ENCODE results near the gene C19orf53. TPM values are rescaled to one million over a fixed set of nuclear protein-coding genes. Genes with fewer than 3 reads are reported as not detected.
"Not testable (repeated sequence)": the region's sequence is repeated elsewhere in the genome, so short reads cannot be mapped to it uniquely, and the experiment has no call there.

Gene C19orf53
- total RNA-seq, 1 experiment from 2014 or later: 247 TPM

DNA sequence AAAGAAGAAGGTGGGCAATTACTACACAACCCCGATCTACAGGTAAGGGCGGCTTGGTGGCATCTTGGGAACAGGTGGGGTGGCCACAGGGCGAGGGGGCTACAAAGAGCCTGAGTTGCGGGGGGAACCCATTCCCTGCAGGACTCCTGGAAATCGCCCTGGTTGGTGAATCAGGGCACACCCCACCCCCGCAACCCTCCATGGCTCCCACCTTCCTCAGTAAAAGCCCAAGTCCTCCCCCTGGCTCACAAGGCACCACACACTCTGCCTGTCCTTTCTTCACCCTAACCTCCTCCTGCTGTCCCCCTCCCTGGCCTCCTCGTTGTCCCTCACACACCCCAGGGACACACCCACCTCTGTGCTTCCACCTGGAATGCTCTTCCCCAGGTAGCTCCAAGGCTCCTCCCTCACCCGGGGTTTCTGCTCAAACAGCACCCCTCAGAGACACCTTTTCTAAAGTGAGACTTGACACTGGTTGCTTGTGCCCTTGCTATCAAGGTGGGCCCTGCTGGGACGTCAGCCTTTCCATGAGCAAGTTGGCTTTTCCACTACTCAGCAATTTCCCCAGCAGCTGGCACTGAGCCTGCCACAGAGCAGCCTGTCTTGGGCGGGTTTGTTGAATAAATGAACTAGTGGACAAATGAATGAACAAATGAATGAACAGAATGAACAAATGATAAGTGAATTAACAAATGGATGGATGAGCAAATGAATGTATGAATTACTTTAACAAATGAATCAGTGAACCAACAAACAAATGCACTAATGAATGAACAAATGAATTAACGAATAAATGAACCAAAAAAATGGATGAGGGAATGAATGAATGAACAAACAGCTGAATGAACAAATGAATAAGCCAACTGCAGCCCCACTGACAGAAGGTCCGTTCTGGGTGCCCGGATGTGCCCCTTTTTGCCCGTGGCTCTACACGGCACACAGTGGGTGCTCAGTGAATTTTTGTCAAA lies 16.2 kb upstream of the C19orf53 start:
- Histone ChIP-seq H3K4me3 (no peak overlapping the region), H3K9me3 (no peaks in the 10 kb centered on the region), H3K27me3 (no peaks in the 10 kb centered on the region), H3K36me3 (peaks cover 98% of the 10 kb centered on the region)
- DNase-seq: no peak

DNA sequence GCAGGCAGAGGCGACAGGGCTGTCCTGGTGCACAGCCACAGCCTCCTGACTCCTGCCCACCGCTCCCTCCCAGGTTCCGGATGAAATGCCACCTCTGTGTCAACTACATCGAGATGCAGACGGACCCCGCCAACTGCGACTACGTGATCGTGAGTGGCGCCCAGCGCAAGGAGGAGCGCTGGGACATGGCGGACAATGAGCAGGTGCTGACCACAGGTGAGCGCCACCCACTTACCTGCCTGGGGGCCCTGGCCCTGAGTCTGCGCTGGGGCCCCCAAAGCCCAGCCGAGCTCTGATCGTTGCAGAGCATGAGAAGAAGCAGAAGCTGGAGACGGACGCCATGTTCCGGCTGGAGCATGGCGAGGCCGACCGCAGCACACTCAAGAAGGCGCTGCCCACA lies 15.5 kb upstream of the C19orf53 start:
- H3K27me3 ChIP-seq: no peaks in the 10 kb centered on the region
- no peaks in the 10 kb centered on the region for H3K9me3 ChIP-seq
- no peak for DNase-seq
- H3K36me3 ChIP-seq: peaks cover 98% of the 10 kb centered on the region
- no peak overlapping the region for H3K4me3 ChIP-seq

DNA sequence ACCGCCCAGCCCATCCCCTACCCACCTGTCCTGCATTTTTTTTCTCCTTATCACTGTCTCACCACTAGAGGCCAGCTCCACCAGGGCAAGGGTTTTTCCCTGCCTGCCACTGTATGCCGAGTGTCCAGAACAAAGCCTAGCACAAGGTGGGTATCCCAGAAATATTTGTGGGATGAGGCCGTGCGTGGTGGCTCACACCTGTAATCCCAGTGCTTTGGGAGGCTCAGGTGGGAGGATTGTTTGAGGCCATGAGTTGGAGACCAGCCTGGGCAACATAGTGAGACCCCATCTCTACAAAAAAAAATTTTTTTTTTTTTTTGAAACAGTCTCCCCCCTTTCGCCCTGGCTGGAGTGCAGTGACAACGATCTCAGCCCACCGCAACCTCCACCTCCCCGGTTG lies 12.8 kb upstream of the C19orf53 start:
- Histone ChIP-seq H3K4me3 (no peak overlapping the region), H3K27me3 (no peaks in the 10 kb centered on the region), H3K9me3 (no peaks in the 10 kb centered on the region), H3K36me3 (peaks cover 77% of the 10 kb centered on the region)
- DNase-seq: no peak

DNA sequence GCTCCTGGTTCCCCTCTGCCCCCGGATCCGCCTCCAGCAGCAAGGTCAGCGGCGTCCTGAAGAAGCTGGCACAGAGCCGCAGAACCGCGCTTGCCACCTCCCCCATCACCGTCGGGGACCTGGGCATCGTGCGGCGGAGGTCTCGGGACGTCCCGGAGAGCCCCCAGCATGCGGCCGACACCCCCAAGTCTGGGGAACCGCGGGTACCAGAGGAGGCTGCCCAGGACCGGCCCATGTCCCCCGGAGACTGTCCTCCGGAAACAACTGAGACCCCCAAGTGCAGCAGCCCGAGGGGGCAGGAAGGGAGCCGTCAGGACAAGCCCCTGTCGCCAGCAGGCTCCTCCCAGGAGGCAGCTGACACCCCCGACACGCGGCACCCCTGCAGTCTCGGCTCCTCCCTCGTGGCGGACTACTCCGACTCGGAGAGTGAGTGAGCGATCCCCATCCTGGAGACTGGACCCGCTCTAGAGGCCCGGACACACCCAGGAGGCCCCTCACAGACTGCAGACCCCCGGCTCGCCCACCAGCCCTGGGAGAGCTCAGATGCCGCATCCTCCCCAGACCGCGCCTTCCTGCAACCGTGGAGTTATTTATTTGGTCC lies 11.5 kb upstream of the C19orf53 start:
- Histone ChIP-seq H3K27me3 (no peaks in the 10 kb centered on the region), H3K9me3 (no peaks in the 10 kb centered on the region), H3K4me3 (no peak overlapping the region), H3K36me3 (peaks cover 66% of the 10 kb centered on the region)
- no peak for DNase-seq

DNA sequence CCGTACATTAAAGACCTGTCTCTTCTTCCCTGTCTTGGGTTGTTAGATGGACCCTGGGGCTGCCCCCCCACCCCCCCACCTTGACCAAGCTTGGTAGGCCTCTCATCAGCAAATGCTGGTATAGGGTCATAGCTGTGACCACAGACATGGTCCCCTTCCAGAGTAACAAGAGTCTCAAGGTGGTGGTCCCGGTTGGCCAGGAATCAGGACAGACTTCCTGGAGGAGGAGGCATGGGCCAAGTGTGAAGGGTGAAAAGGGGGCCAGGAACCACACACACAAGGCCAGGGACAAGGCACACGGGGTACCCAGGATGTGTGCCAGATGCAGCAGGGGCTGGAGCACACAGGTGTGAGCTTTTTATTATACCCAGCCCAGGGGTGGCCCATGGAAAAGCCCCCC lies 11.0 kb upstream of the C19orf53 start:
- Histone ChIP-seq H3K9me3 (no peaks in the 10 kb centered on the region), H3K4me3 (peak overlapping the region; percentile 73), H3K27me3 (no peaks in the 10 kb centered on the region), H3K36me3 (peaks cover 65% of the 10 kb centered on the region)
- DNase-seq: no peak

DNA sequence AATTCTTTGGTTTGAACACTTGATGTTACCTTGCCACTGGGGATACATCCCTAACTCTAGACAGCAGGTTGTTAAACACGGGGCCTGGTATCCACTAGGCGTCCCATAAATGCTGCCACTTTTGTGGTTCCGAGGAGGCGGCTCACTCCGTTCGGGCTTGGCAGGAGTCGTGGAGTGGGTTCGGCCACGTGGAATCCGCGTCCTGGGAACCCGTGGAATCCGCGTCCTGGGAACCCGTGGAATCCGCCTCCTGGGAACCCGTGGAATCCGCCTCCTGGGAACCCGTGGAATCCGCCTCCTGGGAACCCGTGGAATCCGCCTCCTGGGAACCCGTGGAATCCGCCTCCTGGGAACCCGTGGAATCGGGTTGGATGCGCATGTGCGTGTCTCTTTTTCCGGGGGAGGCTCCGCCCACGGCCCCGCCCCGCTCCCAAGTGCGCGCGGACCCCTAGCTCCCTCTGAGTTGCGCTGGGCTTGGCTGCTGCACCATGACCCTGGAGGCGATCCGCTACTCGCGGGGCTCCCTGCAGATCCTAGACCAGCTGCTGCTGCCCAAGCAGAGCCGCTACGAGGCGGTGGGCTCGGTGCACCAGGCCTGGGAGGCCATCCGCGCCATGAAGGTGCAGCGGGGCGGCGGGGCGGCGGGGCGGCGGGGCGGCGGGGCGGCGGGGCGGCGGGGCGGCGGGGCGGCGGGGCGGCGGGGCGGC lies 10.0 kb upstream of the C19orf53 start, which contains the start of gene MRI1:
Gene MRI1, plus strand, starts transcription at position 422 of the 707 bp plus-strand sequence. Its CDS starts 67 bp downstream, at position 489.
- Histone ChIP-seq H3K36me3 (peaks cover 61% of the 10 kb centered on the region), H3K4me3 (peak within 1 kb of the TSS; percentile 73), H3K9me3 (no peaks in the 10 kb centered on the region), H3K27me3 (no peaks in the 10 kb centered on the region)
- peak; percentile 75 for DNase-seq

DNA sequence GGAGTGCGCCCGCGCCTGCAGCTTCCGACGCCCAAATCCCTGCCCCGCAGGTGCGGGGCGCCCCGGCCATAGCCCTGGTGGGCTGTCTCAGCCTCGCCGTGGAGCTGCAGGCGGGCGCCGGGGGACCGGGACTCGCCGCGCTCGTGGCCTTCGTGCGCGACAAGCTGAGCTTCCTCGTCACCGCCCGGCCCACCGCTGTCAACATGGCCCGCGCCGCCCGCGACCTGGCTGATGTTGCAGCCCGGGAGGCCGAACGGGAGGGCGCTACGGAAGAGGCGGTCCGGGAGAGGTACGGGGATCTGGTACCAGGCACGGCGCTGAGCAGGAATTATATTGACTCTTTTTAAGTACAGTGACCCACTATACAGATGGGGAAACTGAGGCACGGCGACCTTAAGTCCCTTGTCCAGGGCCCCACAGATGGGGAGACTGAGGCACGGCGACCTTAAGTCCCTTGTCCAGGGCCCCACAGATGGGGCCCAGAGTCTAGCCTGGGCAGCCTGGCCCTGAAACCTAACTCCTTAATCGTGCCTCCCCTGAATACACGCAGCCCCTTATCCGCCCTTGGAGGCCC lies 9.3 kb upstream of the C19orf53 start:
- no peaks in the 10 kb centered on the region for H3K9me3 ChIP-seq
- H3K36me3 ChIP-seq: peaks cover 54% of the 10 kb centered on the region
- H3K4me3 ChIP-seq: peak overlapping the region; percentile 73
- no peaks in the 10 kb centered on the region for H3K27me3 ChIP-seq
- DNase-seq: no peak

DNA sequence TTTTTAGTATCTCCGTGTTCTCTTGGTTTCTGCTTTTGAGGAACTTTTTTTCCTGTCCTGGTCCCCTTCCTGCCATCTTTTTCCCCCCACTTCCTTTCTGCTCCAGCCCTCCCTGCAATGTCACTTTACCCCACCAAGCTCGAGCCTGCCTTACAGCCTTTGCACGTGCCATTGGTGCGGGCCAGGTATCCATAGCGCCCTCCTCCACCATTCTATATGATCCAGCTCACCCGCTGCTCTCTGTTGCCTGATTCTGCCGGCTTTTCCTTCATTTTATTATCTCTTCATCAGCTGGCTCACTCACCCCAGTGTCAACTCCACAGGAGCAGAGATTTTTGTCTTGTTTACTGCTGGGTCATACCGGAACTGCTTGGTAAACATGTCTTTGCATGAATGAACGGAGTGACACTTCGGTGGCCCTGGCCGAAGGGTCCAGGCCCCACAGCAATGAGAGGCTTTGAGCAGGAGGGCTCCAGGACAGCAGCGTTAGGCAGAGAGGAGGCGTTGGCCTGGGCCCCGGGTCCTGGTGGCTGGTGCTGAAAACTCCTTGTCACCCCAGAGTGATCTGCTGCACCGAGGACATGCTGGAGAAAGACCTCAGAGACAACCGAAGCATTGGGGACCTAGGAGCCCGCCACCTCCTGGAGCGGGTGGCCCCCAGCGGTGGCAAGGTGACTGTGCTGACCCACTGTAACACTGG lies 8.7 kb upstream of the C19orf53 start:
- Histone ChIP-seq H3K9me3 (no peaks in the 10 kb centered on the region), H3K27me3 (no peaks in the 10 kb centered on the region), H3K36me3 (peaks cover 48% of the 10 kb centered on the region), H3K4me3 (peak overlapping the region; percentile 73)
- DNase-seq: no peak

DNA sequence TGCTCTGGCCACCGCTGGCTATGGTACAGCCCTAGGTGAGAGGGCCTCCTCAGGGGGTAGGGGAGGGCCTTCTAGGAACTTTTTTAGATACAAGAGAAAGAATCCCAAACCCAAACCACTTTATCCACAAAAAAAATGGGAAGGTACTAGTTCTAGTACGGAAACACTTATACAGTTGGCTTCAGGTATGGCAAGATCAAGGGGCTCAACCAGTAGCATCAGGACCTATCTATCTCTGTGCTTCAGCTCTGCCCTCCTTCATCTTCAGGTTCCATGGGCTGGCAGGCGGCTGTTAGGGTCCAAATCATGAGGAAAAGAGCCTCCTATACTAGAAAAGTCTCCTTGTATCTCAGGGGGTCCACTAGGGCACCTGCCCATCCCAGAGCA lies 8.2 kb upstream of the C19orf53 start:
- no peak for DNase-seq
- peaks cover 43% of the 10 kb centered on the region for H3K36me3 ChIP-seq
- H3K9me3 ChIP-seq: no peaks in the 10 kb centered on the region
- no peak overlapping the region for H3K4me3 ChIP-seq
- H3K27me3 ChIP-seq: no peaks in the 10 kb centered on the region

DNA sequence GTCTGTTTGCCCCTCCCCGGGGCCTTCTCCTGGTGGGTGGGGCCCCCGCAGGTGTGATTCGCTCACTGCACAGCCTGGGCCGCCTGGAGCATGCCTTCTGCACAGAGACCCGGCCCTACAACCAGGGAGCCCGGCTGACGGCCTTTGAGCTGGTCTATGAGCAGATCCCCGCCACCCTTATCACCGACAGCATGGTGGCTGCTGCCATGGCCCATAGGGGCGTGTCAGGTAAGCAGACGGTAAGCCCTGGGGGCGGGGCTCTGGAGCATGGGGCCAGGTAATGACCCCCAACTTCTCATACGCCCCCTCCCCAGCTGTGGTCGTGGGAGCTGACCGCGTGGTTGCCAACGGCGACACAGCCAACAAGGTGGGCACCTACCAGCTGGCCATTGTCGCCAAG lies 5.7 kb upstream of the C19orf53 start:
- no peak for DNase-seq
- Histone ChIP-seq H3K36me3 (peaks cover 23% of the 10 kb centered on the region), H3K4me3 (no peak overlapping the region), H3K27me3 (no peaks in the 10 kb centered on the region), H3K9me3 (no peaks in the 10 kb centered on the region)

DNA sequence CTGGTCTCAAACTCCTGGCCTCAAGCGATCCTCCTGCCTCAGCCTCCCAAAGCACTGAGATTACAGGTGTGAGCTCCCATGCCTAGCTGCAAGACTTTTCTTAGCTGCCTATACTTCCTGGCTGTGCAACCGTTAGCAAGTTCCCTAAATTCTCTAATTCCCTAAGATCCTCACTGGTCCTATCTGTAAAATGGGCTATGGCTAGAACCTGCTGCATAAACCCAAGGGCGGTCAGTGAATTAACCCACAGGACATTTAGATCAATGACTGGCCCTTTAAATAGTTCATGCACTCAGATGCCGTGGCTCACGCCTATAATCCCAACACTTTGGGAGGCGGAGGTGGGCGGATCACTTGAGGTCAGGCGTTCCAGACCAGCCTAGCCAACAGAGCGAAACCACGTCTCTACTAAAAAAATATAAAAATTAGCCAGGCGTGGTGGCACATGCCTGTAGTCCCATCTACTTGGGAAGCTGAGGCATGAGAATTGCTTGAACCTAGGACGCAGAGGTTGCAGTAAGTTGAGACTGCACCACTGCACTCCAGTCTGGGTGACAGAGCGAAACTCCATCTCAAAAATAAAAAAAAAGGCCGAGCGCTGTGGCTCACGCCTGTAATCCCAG lies 4.1 kb upstream of the C19orf53 start:
- Histone ChIP-seq H3K36me3 (peaks cover 22% of the 10 kb centered on the region), H3K4me3 (no peak overlapping the region), H3K9me3 (no peaks in the 10 kb centered on the region), H3K27me3 (no peaks in the 10 kb centered on the region)
- no peak for DNase-seq

DNA sequence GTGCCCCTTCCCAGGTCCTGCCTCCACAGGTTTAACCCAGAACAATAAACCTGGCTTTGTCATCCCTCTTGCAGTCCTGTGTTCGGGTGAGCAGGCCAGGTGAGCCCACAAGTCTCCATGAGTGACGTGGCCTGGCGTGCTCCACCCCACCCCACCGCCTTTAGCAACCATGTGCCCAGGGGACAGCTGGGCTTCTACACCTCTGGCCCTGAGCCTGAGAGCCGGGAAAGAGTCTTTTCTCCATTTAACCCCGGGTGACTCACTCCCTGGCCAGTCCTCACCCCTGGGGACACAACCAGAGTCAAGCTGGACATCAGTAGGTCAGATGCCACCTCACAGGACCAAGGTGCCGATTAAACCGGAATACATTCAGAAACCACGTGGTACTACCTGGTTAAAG lies 4.1 kb downstream of the C19orf53 start:
- DNase-seq: no peak
- H3K27me3 ChIP-seq: no peaks in the 10 kb centered on the region
- H3K36me3 ChIP-seq: peaks cover 50% of the 10 kb centered on the region
- H3K4me3 ChIP-seq: no peak overlapping the region
- no peaks in the 10 kb centered on the region for H3K9me3 ChIP-seq

DNA sequence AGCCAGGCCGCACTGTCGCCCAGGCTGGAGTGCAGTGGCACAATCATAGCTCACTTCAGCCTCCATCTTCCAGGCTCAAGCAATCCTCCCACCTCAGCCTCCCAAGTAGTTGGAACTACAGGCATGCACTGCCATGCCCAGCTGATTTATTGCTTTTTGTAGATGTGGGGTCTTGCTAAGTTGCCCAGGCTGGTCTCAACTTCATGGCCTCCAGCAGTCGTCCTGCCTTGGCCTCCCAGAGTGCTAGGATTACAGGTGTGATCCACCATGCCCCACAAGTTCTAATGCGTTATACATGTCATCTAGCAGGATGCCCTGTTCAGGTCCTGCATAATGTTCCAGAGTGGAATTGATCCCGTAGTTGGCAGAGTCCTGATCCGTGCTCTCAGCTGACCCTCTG lies 4.6 kb downstream of the C19orf53 start:
- DNase-seq: no peak
- no peaks in the 10 kb centered on the region for H3K27me3 ChIP-seq
- peaks cover 50% of the 10 kb centered on the region for H3K36me3 ChIP-seq
- no peaks in the 10 kb centered on the region for H3K9me3 ChIP-seq
- no peak overlapping the region for H3K4me3 ChIP-seq

DNA sequence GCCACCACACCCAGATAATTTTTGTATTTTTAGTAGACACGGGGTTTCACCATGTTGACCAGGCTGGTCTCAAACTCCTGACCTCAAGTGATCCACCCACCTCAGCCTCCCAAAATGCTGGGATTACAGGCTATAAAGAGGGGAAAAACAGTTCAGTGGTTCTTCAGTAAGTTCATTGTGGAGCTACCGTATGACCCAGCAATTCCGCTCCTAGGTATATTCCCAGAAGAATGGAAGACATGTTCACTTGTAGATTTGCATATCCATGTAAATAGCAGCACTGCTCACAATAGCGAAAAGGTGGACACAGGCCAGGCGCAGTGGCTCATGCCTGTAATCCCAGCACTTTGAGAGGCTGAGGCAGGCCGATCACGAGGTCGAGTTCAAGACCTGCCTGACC lies 5.5 kb downstream of the C19orf53 start:
- H3K27me3 ChIP-seq, H3K9me3 ChIP-seq, H3K4me3 ChIP-seq, DNase-seq: not testable (repeated sequence)
- H3K36me3 ChIP-seq: peaks cover 45% of the 10 kb centered on the region

DNA sequence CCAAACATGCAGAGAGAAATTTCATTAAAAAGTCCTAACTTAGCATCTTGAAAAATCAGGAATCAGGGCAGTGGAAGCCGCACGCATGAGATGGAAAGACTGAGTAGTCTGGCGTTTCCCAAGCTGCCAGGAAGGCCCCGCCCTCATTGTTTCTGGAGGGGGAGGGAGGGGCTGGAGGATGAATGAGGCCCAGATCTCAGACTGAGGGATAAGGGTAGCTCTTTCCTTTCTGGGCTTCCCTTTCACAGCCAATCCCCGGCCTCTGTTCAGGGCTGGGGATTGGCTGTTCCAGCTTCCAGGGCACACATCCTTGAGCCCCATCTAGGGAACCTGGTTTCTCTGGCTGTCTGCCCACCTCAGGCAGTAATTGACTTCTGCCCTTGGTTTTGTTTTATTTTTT lies 7.3 kb downstream of the C19orf53 start:
- DNase-seq: peak; percentile 91
- peaks cover 33% of the 10 kb centered on the region for H3K36me3 ChIP-seq
- H3K9me3 ChIP-seq: no peaks in the 10 kb centered on the region
- H3K4me3 ChIP-seq: no peak overlapping the region
- no peaks in the 10 kb centered on the region for H3K27me3 ChIP-seq

DNA sequence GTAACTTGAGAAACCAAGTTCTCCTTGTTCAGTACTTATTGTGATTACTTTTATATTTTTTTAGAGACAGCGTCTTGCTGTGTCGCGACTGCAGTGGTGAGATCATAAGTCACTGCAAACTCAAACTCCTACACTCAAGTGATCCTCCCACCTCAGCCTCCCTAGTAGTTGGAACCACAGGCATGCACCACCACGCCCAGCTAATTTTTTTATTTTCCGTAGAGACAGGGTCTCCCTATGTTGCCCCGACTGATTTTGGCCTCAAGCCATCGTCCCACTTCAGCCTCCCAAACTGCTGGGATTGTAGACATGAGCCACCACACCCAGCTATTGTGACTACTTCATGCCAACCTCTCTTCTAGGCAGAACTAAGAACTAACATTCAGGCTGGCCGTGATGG lies 8.3 kb downstream of the C19orf53 start:
- H3K9me3 ChIP-seq: no peaks in the 10 kb centered on the region
- H3K36me3 ChIP-seq: peaks cover 24% of the 10 kb centered on the region
- H3K4me3 ChIP-seq: no peak overlapping the region
- no peak for DNase-seq
- no peaks in the 10 kb centered on the region for H3K27me3 ChIP-seq
